ENCODE measurements around the gene MED13L. TPM values are rescaled to one million over a fixed set of nuclear protein-coding genes. Genes with fewer than 3 reads are reported as not detected.
A peak's percentile ranks its signal among the peaks of the same experiment; 100 is the strongest.

The MED13L gene
- 25.9 to 31.7 TPM (median 28.2 TPM) in 3 replicates for polyA plus RNA-seq
- 25.4 TPM for polyA plus RNA-seq (2011; ENCODE audit: low read depth)
- 17.3 and 28.0 TPM in 2 replicates for polyA plus RNA-seq (2011; cell fraction: cytosol; rRNA removed)
- polyA plus RNA-seq (2011; cell fraction: nucleus; rRNA removed), result 56.7 and 69.2 TPM in 2 replicates
- polyA plus RNA-seq (2012; ENCODE audit: low replicate concordance), result 19.9 and 27.2 TPM in 2 replicates
- polyA minus RNA-seq, result 57.7 to 176 TPM (median 96.7 TPM) in 3 replicates
- polyA minus RNA-seq (2011; cell fraction: cytosol; rRNA and poly(A)+ RNA removed), result 37.2 TPM
- 132 and 288 TPM in 2 replicates for polyA minus RNA-seq (2011; cell fraction: nucleus; rRNA and poly(A)+ RNA removed)

- peaks cover 43% of the 10 kb centered on the region for H3K79me2 ChIP-seq (ENCODE audit: control insufficient read depth, insufficient read depth, low read length)
- peak in 1 of 3 experiments; percentile 44 for TF ChIP-seq CTCF (optimal IDR thresholded peaks at IDR 0.05 in 1 of 3, IDR thresholded peaks at IDR 0.05 in 1 of 3, conservative IDR thresholded peaks at IDR 0.05 in 1 of 3; ENCODE audit: extremely low read depth in 1 of 3, insufficient read depth in 2 of 3, low read length in 3 of 3)
- TF ChIP-seq EZH2 (IDR thresholded peaks at IDR 0.05; ENCODE audit: low read length), result no peak
- DNase-seq (ENCODE audit: low read depth, low spot score) (no peak), FAIRE-seq (no peak)
- H3K9ac ChIP-seq (ENCODE audit: control insufficient read depth, extremely low read depth, insufficient read depth, low read length), result peak within 1 kb of the TSS; percentile 86
- peaks cover 12% of the 10 kb centered on the region for H3K4me1 ChIP-seq (ENCODE audit: control insufficient read depth, extremely low read depth, insufficient read depth, low read length)
- H2AFZ ChIP-seq (ENCODE audit: control insufficient read depth, low read length), result peak within 1 kb of the TSS; percentile 83
- H3K9me1 ChIP-seq (ENCODE audit: control insufficient read depth, extremely low read depth, insufficient read depth, low read length), result no peaks in the 10 kb centered on the region
- peak within 1 kb of the TSS; percentile 58 to 95 (median 79) for H3K4me3 ChIP-seq (ENCODE audit: control insufficient read depth in 2 of 3, extremely low read depth in 1 of 3, insufficient read depth in 2 of 3, low read depth in 1 of 3, low read length in 3 of 3)
- H3K27ac ChIP-seq (ENCODE audit: control insufficient read depth, insufficient read depth, low read length), result peak within 1 kb of the TSS; percentile 75
- H4K20me1 ChIP-seq (ENCODE audit: control insufficient read depth, extremely low read depth, insufficient read depth, low read length), result peaks cover 10% of the 10 kb centered on the region
- peak within 1 kb of the TSS; percentile 94 for H3K4me2 ChIP-seq (ENCODE audit: control insufficient read depth, extremely low read depth, insufficient read depth, low read depth, low read length)
- dilution Hi-C loops (cut with MboI; ENCODE audit: extremely low pct_ligation_motif_present, low sequenced_read_pairs), result no loop called here
- no peaks in the 10 kb centered on the region for H3K36me3 ChIP-seq (ENCODE audit: control insufficient read depth in 2 of 2, extremely low read depth in 1 of 2, insufficient read depth in 2 of 2, low read length in 2 of 2)
- H3K9me3 ChIP-seq (ENCODE audit: control insufficient read depth, low read depth, low read length), result no peaks in the 10 kb centered on the region
- no peaks in the 10 kb centered on the region for H3K27me3 ChIP-seq (ENCODE audit: control insufficient read depth, extremely low read depth, insufficient read depth, low read length)
Observed at GRCh38 chr12:116277467-116278278, at the start of gene MED13L. Gene MED13L (minus strand): TSS chr12:116277693. CDS start chr12:116277131, 562 bp downstream.

GRCh38 chr12:116325336-116325664 lies 47.8 kb upstream of the MED13L start:
- TF ChIP-seq EZH2 (IDR thresholded peaks at IDR 0.05; ENCODE audit: low read length), result no peak
- no peak for TF ChIP-seq CTCF (optimal IDR thresholded peaks at IDR 0.05 in 1 of 3, IDR thresholded peaks at IDR 0.05 in 1 of 3, conservative IDR thresholded peaks at IDR 0.05 in 1 of 3; ENCODE audit: extremely low read depth in 1 of 3, insufficient read depth in 2 of 3, low read length in 3 of 3)
- H3K79me2 ChIP-seq (ENCODE audit: control insufficient read depth, insufficient read depth, low read length), result no peaks in the 10 kb centered on the region
- H4K20me1 ChIP-seq (ENCODE audit: control insufficient read depth, extremely low read depth, insufficient read depth, low read length), result no peaks in the 10 kb centered on the region
- H3K36me3 ChIP-seq (ENCODE audit: control insufficient read depth in 2 of 2, extremely low read depth in 1 of 2, insufficient read depth in 2 of 2, low read length in 2 of 2), result no peaks in the 10 kb centered on the region
- H3K4me2 ChIP-seq (ENCODE audit: control insufficient read depth, extremely low read depth, insufficient read depth, low read depth, low read length), result no peak overlapping the region
- dilution Hi-C loops (cut with MboI; ENCODE audit: extremely low pct_ligation_motif_present, low sequenced_read_pairs), result no loop called here
- no peak overlapping the region for H2AFZ ChIP-seq (ENCODE audit: control insufficient read depth, low read length)
- H3K4me3 ChIP-seq (ENCODE audit: control insufficient read depth in 2 of 3, extremely low read depth in 1 of 3, insufficient read depth in 2 of 3, low read depth in 1 of 3, low read length in 3 of 3), result no peak overlapping the region
- no peak overlapping the region for H3K27ac ChIP-seq (ENCODE audit: control insufficient read depth, insufficient read depth, low read length)
- H3K4me1 ChIP-seq (ENCODE audit: control insufficient read depth, extremely low read depth, insufficient read depth, low read length), result peaks cover 7% of the 10 kb centered on the region
- H3K9me1 ChIP-seq (ENCODE audit: control insufficient read depth, extremely low read depth, insufficient read depth, low read length), result no peaks in the 10 kb centered on the region
- no peaks in the 10 kb centered on the region for H3K9me3 ChIP-seq (ENCODE audit: control insufficient read depth, low read depth, low read length)
- no peaks in the 10 kb centered on the region for H3K27me3 ChIP-seq (ENCODE audit: control insufficient read depth, extremely low read depth, insufficient read depth, low read length)
- DNase-seq (ENCODE audit: low read depth, low spot score), result no peak
- no peak overlapping the region for H3K9ac ChIP-seq (ENCODE audit: control insufficient read depth, extremely low read depth, insufficient read depth, low read length)
- FAIRE-seq, result no peak

Data from keratinocyte (primary cell).